AG08395 (cell line): Measurements from ENCODE around the gene ENPP1.

ENCODE experiments used
- DNase-seq: peaks from one replicate; pipeline ENCODE4 v3.0.0; 2012; ENCODE audit warnings: mixed read lengths, low spot score

The ENPP1 gene

DNA sequence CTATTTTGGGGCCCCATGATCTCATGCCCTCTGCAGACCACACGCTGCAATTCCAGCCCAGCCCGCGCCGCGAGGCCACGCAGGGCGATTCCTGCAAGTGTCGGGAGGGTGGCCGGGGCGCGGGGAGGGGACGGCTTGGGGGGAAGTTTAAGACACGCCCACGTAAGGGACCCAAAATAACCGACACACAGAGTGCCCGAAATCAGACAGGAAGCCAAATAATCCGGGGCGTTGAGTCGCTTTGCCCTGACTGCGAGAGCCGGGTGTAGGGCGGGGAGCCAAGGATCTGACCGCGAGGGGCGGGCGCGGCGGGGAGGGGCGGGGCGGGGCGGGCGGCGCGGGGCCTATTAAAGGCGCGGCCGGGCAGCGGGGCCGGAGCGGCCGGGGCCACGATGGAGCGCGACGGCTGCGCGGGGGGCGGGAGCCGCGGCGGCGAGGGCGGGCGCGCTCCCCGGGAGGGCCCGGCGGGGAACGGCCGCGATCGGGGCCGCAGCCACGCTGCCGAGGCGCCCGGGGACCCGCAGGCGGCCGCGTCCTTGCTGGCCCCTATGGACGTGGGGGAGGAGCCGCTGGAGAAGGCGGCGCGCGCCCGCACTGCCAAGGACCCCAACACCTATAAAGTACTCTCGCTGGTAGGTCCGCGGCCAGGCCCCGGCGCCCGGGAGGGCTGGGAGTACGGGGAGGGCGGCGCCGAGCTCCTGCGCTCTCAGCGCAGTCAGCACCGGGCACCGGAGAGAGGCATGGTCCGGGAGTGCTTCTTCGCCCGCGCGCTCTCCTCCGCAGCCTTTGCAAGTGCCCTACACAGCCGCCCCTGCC, at the start of gene ENPP1:
ENPP1 (plus strand) TSS at position 377 of the 816 bp plus-strand sequence; CDS start at position 393, 16 bp downstream.
- peak; percentile 82 for DNase-seq

DNA sequence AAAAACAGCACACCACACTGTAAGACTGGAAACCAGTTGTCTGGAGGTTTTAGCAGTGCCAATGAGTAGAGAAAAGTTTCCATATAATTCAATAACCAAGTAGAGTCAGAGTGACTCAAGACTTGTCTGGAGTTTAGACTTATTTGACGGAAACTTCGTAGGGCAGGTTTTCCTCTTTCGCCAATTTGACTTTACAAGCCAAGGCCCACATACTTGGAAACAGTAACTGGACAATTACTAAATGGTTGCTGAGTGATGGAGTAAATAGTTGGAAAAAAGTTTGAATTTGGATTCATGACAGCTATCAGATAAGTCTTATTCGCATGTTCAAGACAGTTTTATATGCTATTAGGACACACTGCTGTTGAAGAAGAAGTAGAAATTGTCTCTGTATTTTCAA, 48.9 kb upstream of the ENPP1 start:
- no peak for DNase-seq

DNA sequence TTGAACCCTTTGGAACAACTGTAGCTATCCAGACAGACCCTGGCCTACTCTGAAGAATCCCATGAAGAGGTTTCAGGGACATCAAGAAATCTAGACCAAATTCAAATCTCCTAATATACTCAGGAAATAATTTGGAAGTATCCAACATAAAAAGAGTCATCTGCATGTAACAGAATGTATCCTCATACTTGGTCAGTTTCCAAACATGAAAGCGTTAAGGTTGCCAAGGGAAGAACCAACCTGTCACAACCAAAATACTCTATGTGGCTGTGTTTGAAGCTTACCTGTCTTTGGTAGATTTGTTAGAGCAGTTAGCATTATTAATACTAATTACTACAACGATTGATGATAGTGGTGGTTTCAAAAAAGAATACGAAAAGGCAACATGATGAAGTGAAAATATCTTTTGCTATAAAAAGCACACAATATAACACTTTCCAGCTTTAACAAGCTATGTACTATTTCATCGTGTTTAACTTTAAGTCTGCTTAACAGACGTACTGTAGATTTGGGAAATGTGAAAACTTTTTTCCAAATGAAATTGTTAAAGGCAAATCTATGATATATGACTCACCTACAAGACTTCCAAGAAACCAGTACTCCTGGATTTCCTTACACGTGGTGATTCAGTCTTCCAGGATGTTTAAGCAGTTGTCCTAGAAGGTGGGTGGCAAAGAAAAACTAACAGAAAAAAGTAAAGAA, 46.6 kb upstream of the ENPP1 start:
- peak; percentile 31 for DNase-seq

DNA sequence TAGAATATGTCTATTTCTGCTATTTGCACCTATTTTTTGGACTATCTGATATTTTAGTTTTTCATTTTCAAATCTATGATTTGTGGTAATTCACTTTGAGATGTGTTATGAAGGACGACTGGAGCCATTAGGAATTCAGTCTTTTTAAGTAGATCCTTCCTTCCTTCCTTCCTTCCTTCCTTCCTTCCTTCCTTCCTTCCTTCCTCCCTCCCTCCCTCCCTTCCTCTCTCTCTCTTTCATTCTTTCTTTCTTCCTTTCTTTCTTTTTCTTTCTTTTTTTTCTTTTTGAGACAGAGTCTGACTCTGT, 46.1 kb upstream of the ENPP1 start:
- DNase-seq, result no peak

DNA sequence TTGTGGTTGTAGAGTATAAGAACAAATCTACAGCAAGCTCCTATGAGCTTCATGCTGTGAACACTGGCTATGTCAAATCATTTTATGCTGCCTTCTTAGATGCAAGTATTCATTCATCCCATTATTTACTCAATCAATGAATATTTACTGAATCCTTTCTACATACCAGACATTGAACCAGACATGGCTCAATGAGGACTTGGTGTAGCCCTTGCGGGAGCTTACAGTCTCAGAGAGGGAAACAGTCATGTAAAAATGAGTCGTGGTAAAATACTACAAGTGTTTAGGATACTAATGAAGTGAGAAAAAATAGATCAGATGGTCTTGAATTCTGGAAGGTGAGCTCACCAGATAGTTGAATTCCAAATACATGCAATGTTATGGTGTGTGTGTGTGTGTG, 44.8 kb upstream of the ENPP1 start:
- DNase-seq, result no peak

DNA sequence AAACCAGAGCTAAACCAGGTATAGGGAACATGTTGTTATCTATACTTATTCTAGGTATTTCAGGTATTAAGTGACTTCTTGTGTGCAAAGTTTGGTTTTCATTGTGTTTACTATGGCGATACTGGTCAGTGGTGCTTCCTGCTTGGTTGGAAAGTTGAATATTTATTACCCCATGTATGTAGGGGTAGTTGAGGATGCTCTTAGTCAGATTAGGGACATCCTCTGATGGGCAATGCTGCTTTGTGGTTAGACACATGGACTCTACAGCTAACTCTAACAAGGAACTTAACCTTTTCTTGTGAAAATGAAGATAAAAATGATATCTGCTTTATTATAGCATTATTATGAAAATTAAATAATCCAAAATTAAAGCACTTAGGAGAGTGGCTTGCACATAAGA, 44.1 kb upstream of the ENPP1 start:
- no peak for DNase-seq

DNA sequence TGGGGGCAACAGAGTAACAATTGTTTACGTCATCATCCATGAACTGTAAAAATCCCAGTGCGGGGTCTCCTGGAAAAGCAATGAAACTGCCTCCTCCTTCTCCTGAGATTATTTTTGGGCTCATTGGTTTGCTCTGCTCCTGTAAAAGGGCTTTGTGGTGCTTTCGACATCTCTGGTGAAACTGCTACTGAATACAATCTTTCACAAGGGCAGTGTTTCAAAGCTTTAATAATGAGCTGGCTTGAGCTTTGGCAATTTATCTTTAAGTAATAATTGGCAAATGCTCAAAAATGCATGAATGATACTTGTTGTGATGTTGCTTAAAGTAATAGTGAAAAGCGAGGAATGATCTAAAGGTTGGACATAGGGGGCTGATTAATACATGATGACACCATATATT, 43.5 kb upstream of the ENPP1 start:
- DNase-seq, result no peak

DNA sequence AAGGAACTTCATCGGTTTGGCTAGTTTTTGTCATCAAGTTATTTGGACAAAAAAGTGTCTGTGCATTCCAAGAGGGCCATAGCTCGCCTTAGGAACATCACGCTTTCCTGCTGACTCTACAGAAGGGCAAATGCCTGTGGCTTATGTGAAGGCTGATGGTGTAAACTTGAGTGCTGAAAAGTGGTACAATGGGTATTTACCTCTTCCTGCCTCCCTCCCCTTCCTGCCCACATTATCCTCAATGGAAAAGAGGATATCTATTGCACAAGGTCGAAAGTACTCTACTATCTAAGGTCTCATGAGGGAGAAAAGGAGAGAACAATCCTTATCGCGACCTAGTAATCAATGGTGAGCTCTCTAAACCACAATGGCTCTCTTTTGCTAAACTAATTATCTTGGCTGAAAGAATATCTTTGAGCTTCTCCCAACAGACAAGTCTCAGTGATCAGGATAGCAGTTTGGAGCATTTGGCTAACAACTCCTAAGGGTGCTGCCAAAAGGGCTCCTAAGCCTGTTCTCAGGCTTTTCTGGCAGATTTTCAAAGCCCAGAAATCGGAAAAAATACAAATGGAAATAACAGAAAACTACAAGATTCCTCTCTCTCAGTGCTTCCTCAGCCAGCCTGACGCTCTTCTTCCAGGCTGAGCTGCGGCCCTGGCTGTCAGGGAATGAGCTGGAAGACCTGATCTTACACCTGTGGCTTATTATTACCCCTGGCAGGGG, 42.6 kb upstream of the ENPP1 start:
- peak; percentile 70 for DNase-seq

DNA sequence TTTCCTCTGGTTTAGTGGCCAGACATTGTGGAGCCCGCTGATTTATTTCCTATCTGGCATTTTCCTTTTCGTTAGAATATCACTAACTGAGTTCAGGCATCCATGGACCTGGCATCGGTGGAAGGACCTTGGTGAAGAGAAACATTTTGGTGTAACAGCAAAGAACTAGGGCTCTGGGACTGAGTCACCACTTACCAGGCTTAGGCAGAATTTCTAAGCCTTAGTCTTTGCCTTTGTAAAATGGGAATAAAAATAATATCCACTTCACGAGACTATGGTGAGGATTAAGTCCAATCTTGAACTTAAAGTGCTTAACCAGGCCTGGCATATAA, 42.0 kb upstream of the ENPP1 start:
- no peak for DNase-seq

DNA sequence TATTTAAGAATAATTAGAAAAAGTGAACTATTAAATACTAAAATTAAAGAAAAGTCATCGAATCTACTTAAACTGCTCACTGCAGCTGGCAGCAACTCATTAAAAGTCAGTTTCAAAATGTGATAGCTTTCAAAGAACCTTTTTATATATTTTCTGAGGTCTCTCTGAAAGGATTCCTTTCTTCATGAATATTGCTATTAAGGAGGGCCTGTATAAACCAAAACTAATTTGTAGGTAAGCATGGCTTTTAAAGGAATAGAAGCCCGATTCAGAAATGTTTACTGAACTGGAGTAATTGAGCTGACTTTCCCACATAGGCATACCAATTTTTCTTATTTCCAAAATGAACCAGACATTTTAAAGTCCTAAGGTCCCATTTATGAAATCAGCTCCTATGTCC, 41.2 kb upstream of the ENPP1 start:
- no peak for DNase-seq

DNA sequence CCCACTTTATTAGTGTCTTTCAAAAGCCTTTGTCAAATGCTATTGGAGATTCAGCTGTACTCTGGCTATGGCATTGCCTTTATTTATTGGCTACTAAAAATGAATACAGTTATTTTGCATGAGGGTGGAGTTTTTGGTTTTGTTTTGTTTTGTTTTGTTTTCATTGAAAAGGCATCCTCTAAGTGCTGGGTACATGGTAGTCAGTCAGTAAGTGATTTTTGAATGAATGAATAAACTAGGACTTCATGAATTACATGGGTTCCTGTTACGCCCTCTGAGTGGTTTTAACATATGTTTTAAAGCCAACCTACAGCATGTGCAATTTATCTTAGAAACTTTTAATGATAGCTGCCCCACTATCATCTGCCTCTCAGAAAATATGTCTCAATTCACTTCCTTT, 38.9 kb upstream of the ENPP1 start:
- no peak for DNase-seq

DNA sequence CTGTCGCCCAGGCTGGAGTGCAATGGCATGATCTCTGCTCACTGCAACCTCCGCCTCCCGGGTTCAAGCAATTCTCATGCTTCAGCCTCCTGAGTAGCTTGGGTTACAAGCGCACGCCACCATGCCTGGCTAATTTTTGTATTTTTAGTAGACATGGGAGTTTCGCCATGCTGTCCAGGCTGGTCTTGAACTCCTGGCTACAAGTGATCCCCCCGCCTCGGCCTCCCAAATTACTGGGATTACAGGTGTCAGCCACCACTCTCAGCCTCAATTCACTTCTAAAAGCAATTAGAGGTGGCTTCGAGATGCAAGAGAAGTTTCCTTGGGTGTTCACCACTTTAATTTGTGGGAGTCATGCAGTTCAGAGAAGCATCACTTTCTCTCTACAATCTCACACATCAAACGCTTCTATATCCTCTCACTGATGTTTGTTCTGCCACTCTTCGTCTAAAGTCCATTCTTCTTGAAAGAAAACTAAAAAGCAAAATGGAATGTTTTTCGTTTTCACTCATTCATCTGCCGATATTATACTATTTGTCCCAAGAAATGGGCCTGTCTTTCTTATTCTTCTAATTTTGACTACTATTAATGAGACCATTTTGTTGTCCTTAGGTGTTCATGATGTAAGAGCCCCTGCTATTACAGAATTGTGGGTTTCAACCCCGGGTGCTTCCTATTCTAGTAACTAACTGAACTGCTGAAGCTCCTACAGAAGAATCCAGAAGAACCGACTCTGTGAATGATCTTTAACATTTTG, 38.3 kb upstream of the ENPP1 start:
- DNase-seq, result no peak

DNA sequence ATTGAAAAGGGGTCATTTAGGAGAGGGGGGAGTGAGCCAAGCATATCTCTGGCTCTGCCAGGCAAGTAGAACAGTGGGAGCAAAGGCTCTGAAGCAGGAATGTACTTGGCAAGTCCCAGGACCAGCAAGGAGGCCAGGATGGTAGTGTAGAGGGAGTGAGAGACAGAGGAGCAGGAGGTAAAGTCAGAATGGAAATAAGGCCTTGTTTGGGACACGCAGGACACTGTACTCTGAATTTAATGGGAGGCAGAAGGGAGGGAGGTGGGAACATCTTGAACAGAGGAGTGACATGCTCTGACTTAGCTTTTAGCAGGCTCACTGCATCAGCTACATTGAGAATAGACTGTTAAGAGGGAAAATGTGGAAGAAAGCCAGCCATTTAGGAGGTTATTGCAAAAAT, 37.0 kb upstream of the ENPP1 start:
- no peak for DNase-seq

DNA sequence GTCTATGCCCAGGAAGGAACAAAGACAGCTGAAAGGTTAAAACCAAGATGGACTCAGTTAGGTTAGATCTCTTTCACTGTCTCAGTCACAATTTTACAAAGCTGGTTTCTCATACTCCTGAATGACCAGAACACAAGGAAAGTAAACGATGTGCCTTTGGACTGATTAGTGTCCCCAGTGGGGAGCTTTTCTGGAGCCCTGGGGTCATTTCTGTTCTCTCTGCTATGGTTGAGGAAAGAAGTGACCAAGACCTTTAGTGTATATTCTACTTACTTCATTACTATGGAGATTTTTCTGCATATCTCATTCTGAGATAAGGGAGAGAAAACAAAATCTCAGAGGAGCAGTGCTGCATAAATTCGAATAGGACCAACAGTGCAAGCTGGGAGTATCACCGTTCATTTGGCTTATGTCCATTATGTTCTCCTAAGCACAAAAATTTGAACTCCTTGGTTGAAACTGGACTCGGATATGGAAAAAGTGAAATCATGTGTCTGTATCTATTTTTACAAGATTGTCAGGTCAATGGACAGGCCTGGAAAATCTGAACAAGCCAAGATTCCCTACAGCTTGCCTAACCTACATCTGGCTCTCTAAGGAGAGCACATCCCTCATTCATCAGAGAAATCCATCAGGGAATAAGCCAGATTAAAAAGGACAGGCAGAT, 34.4 kb upstream of the ENPP1 start:
- no peak for DNase-seq

DNA sequence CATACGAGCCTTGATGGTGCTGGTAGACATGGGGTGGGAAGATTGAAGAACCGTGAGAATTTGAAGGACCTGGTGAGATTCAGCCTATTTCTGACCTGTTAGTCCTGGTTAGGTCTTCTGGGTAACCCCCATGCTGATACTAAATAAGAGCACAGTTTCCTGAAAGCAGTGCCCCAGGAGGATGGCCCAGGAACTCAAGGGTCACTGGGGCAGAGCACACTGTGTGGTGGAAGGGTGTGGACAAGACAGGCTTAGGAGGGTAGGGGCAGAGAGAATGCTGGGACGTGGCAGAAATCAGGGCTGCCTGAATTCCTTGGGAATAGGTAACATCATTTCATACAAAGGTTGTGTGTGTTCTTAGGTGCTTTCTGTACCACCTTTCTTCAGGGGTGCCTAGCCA, 31.9 kb upstream of the ENPP1 start:
- DNase-seq, result no peak

DNA sequence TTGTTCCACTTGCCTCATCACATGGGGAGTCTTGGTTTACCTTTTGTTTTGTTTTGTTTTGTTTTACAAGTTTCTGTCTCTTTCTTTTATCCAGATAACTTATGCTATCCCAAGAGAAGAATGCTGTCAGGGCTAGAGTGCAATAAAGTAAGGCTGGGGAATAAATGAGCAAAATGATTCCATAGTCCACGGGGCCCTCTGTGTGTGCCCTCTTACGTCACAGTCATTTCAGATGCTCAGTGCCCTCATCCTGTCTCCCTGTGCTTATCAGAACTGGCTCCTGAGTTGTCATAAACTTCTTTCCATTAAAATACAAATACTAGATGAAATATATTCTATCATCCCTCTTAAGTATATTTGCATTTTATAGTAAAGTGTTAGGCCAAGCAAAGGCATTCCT, 30.8 kb upstream of the ENPP1 start:
- no peak for DNase-seq

DNA sequence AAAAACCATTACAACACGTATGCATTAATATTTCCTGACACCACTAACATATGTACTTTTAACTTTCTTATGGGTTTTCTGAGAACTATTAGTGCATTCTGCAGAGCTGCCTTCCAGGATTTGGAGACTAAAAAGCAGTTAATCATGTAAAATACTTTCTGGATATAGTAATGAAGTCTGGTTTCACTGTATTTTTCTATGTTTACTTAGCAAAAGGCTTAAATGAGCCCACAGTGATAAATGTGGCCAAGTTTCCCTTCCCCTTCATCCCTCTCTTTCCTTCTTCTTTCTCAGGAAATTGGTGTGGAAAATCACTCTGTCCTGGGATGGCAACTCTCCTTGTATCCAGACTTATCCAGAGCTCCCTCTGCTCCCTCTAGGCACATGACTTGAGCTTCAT, 29.7 kb upstream of the ENPP1 start:
- DNase-seq, result no peak

DNA sequence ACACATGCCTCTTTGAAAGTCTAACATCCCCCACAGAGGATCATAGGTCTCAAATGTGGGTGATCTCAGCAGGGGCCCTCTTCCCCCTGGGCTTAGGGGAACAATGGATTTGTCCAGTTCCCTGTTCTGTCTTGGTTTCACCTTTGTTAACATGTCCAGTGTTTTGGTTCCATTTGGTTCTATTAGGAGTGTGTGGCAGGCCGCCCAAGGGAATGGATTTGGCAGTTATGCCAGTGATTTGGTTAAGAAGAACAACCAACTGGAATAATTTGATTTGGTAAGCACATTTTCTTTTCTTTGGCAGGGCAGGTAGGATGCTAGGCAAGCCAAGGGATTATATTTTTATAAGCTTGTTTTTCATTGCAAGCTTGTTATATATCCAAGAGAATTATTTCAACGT, 28.5 kb upstream of the ENPP1 start:
- no peak for DNase-seq

DNA sequence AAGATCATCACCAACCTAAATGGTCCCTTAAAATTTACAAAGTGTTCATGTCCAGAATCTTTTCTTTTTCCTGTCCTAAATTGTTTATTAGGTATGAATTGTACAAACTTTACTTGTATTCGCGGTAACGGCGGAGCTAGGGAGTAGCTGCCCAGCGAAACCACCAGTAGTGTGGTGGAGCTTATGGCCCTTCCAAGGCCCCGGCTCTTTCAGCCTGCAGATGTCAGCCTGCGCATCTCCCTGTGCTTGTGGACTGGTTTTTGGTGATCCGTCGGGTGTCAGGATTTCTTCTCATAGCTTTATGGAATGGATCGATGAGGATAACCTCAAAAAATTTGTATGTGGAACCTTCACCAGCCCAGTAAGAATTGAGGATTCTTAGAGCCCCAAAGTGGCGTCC, 27.2 kb upstream of the ENPP1 start:
- no peak for DNase-seq

DNA sequence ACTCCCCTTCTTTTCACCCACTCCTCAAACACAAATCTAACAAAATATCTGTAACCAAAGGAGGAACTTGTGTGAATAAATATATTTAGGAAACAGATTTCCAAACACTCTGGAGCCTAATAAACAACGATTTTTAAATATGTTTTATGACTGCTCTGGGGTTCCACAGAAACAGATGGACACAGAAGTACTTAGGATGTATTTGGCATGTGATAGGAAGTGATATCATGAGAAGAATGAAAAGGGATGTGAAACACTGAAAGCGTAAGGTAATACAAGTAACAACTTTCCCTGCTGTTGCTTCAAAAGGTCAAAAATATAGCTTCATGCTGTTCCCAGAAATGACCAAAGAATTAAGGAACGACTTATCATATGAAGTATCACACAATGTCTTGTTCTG, 26.1 kb upstream of the ENPP1 start:
- no peak for DNase-seq

DNA sequence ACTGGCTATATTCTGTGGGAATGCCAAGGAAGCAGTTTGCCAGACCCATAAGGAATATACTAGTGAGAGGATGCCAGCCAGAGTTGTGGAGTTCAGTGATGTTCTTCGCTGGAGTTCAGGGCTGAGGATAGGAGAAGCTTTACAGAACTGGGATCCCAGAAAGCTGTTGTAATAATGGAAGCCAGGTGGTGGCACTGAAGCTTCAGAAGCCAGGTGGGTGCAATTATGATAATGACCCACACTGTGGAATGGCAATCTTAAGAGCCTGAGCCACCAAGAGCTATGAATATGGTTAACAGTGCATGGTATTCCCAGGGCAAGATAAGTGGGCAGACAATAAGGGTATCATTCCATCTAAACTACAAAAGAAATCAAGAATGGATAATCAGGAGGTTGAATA, 25.1 kb upstream of the ENPP1 start:
- DNase-seq, result no peak

DNA sequence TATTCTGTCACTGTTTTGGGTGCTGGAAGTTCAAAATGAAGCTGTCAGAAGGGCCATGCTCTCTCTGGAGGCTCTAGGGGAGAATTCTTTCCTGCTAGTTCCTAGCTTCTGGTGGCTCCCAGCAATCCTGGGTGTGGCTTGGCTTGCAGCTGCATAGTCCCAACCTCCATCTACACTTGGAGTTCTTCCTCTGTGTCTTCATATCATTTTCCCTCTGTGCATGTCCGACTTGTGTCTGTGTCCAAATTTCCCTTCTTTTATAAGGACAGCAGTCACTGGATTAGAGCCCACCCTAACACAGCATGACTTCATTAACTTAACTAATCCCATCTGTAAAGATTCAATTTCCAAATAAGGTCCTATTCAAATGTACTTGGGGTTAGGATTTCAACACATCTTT, 23.3 kb upstream of the ENPP1 start:
- DNase-seq, result no peak
